Tibial nerve (tissue), 4 donors: ENCODE results near the gene CLEC9A. TPM values are rescaled to one million over a fixed set of nuclear protein-coding genes. Genes with fewer than 3 reads are reported as not detected.

Experiments used
- DNase-seq, 2 donors: peaks; one replicate each; pipeline ENCODE4 v3.0.0-alpha.2; 2019; ENCODE audit warnings: low spot score in 2 of 2
- H3K27ac ChIP-seq, 4 donors: fragments of 200-600 bp; sonication (generic) in 3 of 4; one replicate each; pipeline ENCODE4 v1.5.1; 2017 to 2019; ENCODE audit warnings: mild to moderate bottlenecking in 1 of 4
- H3K27me3 ChIP-seq, 2 donors: fragments of 200-600 bp; sonication (generic) in 1 of 2; one replicate each; pipeline versions ENCODE4 v1.5.1 to v1.6.0; 2017 to 2019
- H3K36me3 ChIP-seq, 3 donors: fragments of 200-600 bp; sonication (generic); one replicate each; pipeline ENCODE4 v1.5.1; 2018 to 2019
- H3K4me1 ChIP-seq, 4 donors: fragments of 200-600 bp; sonication (generic) in 3 of 4; one replicate each; pipeline ENCODE4 v1.5.1; 2017 to 2019
- H3K4me3 ChIP-seq, 4 donors: fragments of 200-600 bp; sonication (generic) in 3 of 4; one replicate each; pipeline ENCODE4 v1.5.1; 2017 to 2019; ENCODE audit warnings: mild to moderate bottlenecking in 1 of 4, moderate library complexity in 1 of 4
- H3K9me3 ChIP-seq, 4 donors: fragments of 200-600 bp; sonication (generic) in 3 of 4; one replicate each; pipeline ENCODE4 v1.5.1; 2017 to 2019
- EP300 ChIP-seq, 2 donors: sonication (generic); formaldehyde crosslinking; IDR thresholded peaks; one replicate each; pipeline ENCODE4 v1.6.1; 2017; ENCODE audit warnings: antibody characterized with exemption in 2 of 2, mild to moderate bottlenecking in 1 of 2
- POLR2A ChIP-seq, 2 donors: fragments of 450-650 bp; IDR thresholded peaks; one replicate each; pipeline ENCODE4 v1.6.1; 2017; ENCODE audit warnings: antibody characterized with exemption in 2 of 2, mild to moderate bottlenecking in 2 of 2, moderate library complexity in 2 of 2
- WGBS, 2 donors: methylation state at CpG; one replicate each; pipeline ENCODE4 v1.1.5; 2018; 5-methylcytosine and 5-hydroxymethylcytosine counted together
- total RNA-seq, 4 donors: library from RNA; depleted of rRNA; stranded (reverse); fragments of >200 nt; gene quantifications; one replicate each; pipeline ENCODE4 v1.1.0, GENCODE V29; 2016
- TF ChIP-seq, protein P1 (sequence below), 5 experiments: fragments of 200-600 bp in 3 of 5; fragments of 450-650 bp in 2 of 5; sonication (generic) in 3 of 5; IDR thresholded peaks; one replicate each; pipeline ENCODE4 v1.5.1; 2016 to 2019; ENCODE audit warnings: antibody characterized with exemption in 5 of 5, mild to moderate bottlenecking in 3 of 5, moderate library complexity in 2 of 5

The CLEC9A gene
- total RNA-seq, 4 donors from 2014 or later: 0.21 TPM; not detected in 3

DNA sequence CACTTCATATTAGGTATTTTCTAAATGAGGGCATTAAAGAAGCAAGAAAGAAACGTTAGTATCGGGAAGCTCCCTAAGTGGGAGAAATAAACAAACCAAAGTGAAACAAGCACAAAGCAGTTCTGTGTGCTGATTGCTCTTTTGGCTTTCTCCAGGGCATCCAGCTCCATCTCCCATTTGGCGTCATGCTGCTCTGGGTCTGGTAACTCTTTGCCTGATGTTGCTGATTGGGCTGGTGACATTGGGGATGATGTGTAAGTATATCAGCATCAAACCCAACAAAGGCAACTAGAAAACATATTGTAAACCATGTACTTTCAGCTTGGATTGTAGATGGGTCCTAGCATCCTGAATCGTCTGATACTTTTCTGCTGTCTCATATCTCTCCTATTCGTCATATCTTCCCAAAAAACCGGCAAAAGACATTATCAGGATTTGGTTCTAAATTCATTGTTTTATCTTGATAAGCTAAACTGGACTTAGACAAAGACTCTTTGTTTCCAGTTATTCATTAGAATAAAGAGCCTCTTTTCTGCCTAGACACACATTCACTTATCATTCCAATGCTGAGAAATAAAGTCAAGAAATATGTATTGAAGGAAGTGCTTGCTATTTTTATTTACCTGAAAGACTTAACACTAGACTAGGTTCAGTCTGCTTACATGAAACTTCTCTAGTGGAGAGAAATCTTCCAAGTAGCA is 17.7 kb upstream of the CLEC9A start:
- H3K4me3 ChIP-seq: no peak overlapping the region
- no peak for DNase-seq
- H3K36me3 ChIP-seq: no peaks in the 10 kb centered on the region
- H3K9me3 ChIP-seq: no peaks in the 10 kb centered on the region
- peaks cover 0 to 4% (median 0%) of the 10 kb centered on the region in 4 donors for H3K4me1 ChIP-seq
- 39 to 53% methylated on average over 6 of the region's 6 CpGs for WGBS, 2 donors
- TF ChIP-seq EP300 (IDR thresholded peaks at IDR 0.05): no peak
- TF ChIP-seq POLR2A (IDR thresholded peaks at IDR 0.05): no peak
- TF ChIP-seq, protein P1, sequence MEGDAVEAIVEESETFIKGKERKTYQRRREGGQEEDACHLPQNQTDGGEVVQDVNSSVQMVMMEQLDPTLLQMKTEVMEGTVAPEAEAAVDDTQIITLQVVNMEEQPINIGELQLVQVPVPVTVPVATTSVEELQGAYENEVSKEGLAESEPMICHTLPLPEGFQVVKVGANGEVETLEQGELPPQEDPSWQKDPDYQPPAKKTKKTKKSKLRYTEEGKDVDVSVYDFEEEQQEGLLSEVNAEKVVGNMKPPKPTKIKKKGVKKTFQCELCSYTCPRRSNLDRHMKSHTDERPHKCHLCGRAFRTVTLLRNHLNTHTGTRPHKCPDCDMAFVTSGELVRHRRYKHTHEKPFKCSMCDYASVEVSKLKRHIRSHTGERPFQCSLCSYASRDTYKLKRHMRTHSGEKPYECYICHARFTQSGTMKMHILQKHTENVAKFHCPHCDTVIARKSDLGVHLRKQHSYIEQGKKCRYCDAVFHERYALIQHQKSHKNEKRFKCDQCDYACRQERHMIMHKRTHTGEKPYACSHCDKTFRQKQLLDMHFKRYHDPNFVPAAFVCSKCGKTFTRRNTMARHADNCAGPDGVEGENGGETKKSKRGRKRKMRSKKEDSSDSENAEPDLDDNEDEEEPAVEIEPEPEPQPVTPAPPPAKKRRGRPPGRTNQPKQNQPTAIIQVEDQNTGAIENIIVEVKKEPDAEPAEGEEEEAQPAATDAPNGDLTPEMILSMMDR (IDR thresholded peaks at IDR 0.05): no peak
- no peak overlapping the region for H3K27ac ChIP-seq
- H3K27me3 ChIP-seq: no peaks in the 10 kb centered on the region

GRCh38 chr12:10015450-10015849 is 15.0 kb upstream of the CLEC9A start:
- Histone ChIP-seq H3K9me3 (no peaks in the 10 kb centered on the region), H3K27ac (no peak overlapping the region), H3K4me3 (no peak overlapping the region), H3K4me1 (peaks cover 0 to 2% (median 0%) of the 10 kb centered on the region in 4 donors), H3K36me3 (no peaks in the 10 kb centered on the region), H3K27me3 (no peaks in the 10 kb centered on the region)
- WGBS, 2 donors: 79 to 85% methylated on average over 4 of the region's 4 CpGs
- TF ChIP-seq, protein P1 (IDR thresholded peaks at IDR 0.05): no peak
- TF ChIP-seq POLR2A (IDR thresholded peaks at IDR 0.05) (no peak), EP300 (IDR thresholded peaks at IDR 0.05) (no peak)
- no peak for DNase-seq

GRCh38 chr12:10016881-10017280 is 13.6 kb upstream of the CLEC9A start:
- no peak overlapping the region for H3K4me3 ChIP-seq
- 5% methylated on average over 1 of the region's 1 CpG for WGBS, 2 donors
- H3K27me3 ChIP-seq: no peaks in the 10 kb centered on the region
- H3K4me1 ChIP-seq: no peaks in the 10 kb centered on the region
- H3K9me3 ChIP-seq: no peaks in the 10 kb centered on the region
- TF ChIP-seq EP300 (IDR thresholded peaks at IDR 0.05): no peak
- TF ChIP-seq POLR2A (IDR thresholded peaks at IDR 0.05): no peak
- TF ChIP-seq, protein P1 (IDR thresholded peaks at IDR 0.05): no peak
- H3K36me3 ChIP-seq: no peaks in the 10 kb centered on the region
- DNase-seq: no peak
- no peak overlapping the region for H3K27ac ChIP-seq

GRCh38 chr12:10018386-10018785 is 12.1 kb upstream of the CLEC9A start:
- Histone ChIP-seq H3K4me1 (no peaks in the 10 kb centered on the region), H3K27ac (no peak overlapping the region), H3K27me3 (no peaks in the 10 kb centered on the region), H3K36me3 (no peaks in the 10 kb centered on the region), H3K9me3 (no peaks in the 10 kb centered on the region), H3K4me3 (no peak overlapping the region)
- WGBS, 2 donors: 71 to 75% methylated on average over 5 of the region's 5 CpGs
- TF ChIP-seq, protein P1 (IDR thresholded peaks at IDR 0.05): no peak
- TF ChIP-seq EP300 (IDR thresholded peaks at IDR 0.05) (no peak), POLR2A (IDR thresholded peaks at IDR 0.05) (no peak)
- no peak for DNase-seq

DNA sequence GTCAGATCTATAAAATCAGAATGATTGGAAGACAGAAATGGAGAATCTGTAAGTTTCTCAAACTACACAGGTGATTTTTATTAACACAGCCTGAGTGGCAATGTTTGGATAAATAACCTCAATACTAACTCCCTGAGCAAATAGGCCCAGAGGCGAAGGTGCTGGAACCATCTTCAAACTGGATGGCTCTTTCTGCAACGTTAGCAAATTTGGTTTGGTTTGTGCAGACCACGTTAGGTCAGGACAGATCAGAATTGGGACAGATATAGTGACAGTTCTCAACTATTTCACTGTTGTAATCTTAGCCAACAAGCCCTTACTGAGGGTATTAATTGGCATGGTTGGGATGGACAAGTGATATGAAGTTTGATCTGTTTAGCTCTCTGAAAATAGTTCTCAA is 9.1 kb upstream of the CLEC9A start:
- H3K4me3 ChIP-seq: no peak overlapping the region
- no peaks in the 10 kb centered on the region for H3K9me3 ChIP-seq
- no peak overlapping the region for H3K27ac ChIP-seq
- DNase-seq: no peak
- H3K36me3 ChIP-seq: no peaks in the 10 kb centered on the region
- TF ChIP-seq EP300 (IDR thresholded peaks at IDR 0.05) (no peak), POLR2A (IDR thresholded peaks at IDR 0.05) (no peak)
- TF ChIP-seq, protein P1 (IDR thresholded peaks at IDR 0.05): no peak
- H3K4me1 ChIP-seq: no peaks in the 10 kb centered on the region
- WGBS, 2 donors: 95 to 96% methylated on average over 3 of the region's 3 CpGs
- H3K27me3 ChIP-seq: no peaks in the 10 kb centered on the region
